Upper lobe of left lung (tissue), 6 donors: ENCODE measurements around the gene RFXAP. TPM values are rescaled to one million over a fixed set of nuclear protein-coding genes. Genes with fewer than 3 reads are reported as not detected.
A peak's percentile ranks its signal among the peaks of the same experiment; 100 is the strongest.

Source experiments
- ATAC-seq, 2 donors: fragments of 200-7000 bp; cut with Tn5 transposase; one replicate each; pipeline ENCODE4 v1.9.1; 2022; ENCODE audit warnings: mild to moderate bottlenecking in 2 of 2, moderate library complexity in 2 of 2; ENCODE audit not compliant: low FRiP score in 2 of 2
- DNase-seq, 2 donors: peaks; one replicate each; pipeline ENCODE4 v3.0.0-alpha.2; 2019 to 2020
- H3K27ac ChIP-seq, 4 donors: fragments of 200-600 bp; sonication (generic); one replicate each; pipeline ENCODE4 v1.5.1; 2016 to 2019
- H3K27me3 ChIP-seq, 4 donors: fragments of 200-600 bp; sonication (generic); one replicate each; pipeline ENCODE4 v1.5.1; 2017 to 2019
- H3K36me3 ChIP-seq, 4 donors: fragments of 200-600 bp; sonication (generic); one replicate each; pipeline ENCODE4 v1.5.1; 2016 to 2019
- H3K4me1 ChIP-seq, 4 donors: fragments of 200-600 bp; sonication (generic); one replicate each; pipeline ENCODE4 v1.5.1; 2018 to 2019
- H3K4me3 ChIP-seq, 4 donors: fragments of 200-600 bp; sonication (generic); one replicate each; pipeline ENCODE4 v1.5.1; 2017 to 2019; ENCODE audit warnings: mild to moderate bottlenecking in 2 of 4, moderate library complexity in 1 of 4
- H3K9me3 ChIP-seq, 4 donors: fragments of 200-600 bp; sonication (generic); one replicate each; pipeline ENCODE4 v1.5.1; 2018 to 2019
- EP300 ChIP-seq, 4 donors: sonication (generic); formaldehyde crosslinking; IDR thresholded peaks; one replicate each; pipeline ENCODE4 v1.5.1; 2017; ENCODE audit warnings: antibody characterized with exemption in 4 of 4, control low read depth in 2 of 4
- POLR2A ChIP-seq, 4 donors: fragments of 450-650 bp; IDR thresholded peaks; one replicate each; pipeline ENCODE4 v1.5.1; 2016 to 2017; ENCODE audit warnings: antibody characterized with exemption in 4 of 4, mild to moderate bottlenecking in 2 of 4
- POLR2AphosphoS5 ChIP-seq, 2 donors: sonication (generic); formaldehyde crosslinking; IDR thresholded peaks; one replicate each; pipeline ENCODE4 v1.5.1; 2017; ENCODE audit warnings: antibody characterized with exemption in 2 of 2
- WGBS, 2 donors: methylation state at CpG; one replicate each; pipeline ENCODE4 v1.1.5; 2017 to 2018; 5-methylcytosine and 5-hydroxymethylcytosine counted together
- total RNA-seq, 6 donors: library from RNA; depleted of rRNA in 4 of 6; stranded (reverse); fragments of >200 nt in 4 of 6; gene quantifications; one replicate each; pipeline versions ENCODE4 v1.1.0 to v1.2.1, GENCODE V29; 2016 to 2021
- TF ChIP-seq, protein P1 (sequence below), 6 experiments: fragments of 450-650 bp in 4 of 6; fragments of 200-600 bp in 2 of 6; sonication (generic) in 2 of 6; IDR thresholded peaks; one replicate each; pipeline ENCODE4 v1.5.1; 2016 to 2019; ENCODE audit warnings: antibody characterized with exemption in 6 of 6
- donor health status: DM: no; HTN: no; CAD: no; lungs with moderate emphysema.
- donor health status: DM: no; HTN: yes; CAD: no; lungs with severe emphysema.

RFXAP gene, protein sequence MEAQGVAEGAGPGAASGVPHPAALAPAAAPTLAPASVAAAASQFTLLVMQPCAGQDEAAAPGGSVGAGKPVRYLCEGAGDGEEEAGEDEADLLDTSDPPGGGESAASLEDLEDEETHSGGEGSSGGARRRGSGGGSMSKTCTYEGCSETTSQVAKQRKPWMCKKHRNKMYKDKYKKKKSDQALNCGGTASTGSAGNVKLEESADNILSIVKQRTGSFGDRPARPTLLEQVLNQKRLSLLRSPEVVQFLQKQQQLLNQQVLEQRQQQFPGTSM
- total RNA-seq, result 10 to 100 TPM in 1 of 6 donors, 1 to 10 TPM in 5; 4.3 to 12.0 (median 6.7) TPM

DNA sequence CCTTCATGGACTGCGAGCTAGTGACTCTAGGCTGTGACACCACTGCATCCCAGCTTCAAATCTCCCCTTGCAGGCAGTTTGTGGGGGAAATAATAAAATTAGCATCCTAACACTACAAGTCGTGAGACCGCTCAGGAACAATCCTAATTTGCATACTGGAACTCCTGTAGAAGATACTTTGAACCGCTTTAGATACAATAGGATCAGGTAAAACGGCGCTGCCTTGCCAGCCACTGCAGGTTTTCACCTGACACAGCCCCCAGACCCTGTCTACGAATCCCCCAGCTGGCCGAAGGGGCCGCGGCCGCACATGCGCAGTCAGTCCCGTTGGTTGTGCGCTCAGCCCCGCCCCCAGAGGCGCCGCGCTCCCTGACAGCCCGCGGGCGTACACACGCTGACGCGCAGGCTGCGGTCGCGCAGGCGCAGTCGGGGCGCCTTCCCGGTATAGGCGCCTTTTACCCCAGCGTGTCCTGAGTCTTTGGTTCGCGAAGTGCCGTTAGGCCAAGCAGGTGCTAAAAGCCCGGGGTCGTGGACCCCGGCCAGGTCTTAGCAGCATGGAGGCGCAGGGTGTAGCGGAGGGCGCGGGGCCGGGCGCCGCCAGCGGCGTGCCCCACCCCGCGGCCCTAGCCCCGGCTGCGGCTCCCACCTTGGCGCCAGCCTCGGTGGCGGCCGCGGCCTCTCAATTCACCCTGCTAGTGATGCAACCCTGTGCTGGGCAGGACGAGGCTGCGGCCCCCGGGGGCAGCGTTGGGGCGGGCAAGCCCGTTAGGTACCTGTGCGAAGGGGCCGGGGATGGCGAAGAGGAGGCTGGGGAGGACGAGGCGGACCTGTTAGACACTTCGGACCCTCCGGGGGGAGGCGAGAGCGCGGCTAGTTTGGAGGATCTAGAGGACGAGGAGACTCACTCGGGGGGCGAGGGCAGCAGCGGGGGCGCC, at the start of gene RFXAP:
Gene RFXAP, plus strand, starts transcription at position 419 of the 935 bp plus-strand sequence. Its CDS starts 136 bp downstream, at position 555.
- Histone ChIP-seq H3K27me3 (no peaks in the 10 kb centered on the region), H3K27ac (peak within 1 kb of the TSS; percentile 62 to 96 (median 79)), H3K4me1 (peaks cover 17 to 43% (median 25%) of the 10 kb centered on the region in 4 donors), H3K36me3 (no peaks in the 10 kb centered on the region), H3K9me3 (no peaks in the 10 kb centered on the region), H3K4me3 (peak within 1 kb of the TSS; percentile 68 to 98 (median 81))
- DNase-seq (peak; percentile 93 to 99), ATAC-seq (peak; percentile 97 to 99)
- TF ChIP-seq POLR2A (IDR thresholded peaks at IDR 0.05), result peak in 3 of 4 donors; percentile 42 to 80 (median 61)
- TF ChIP-seq EP300 (IDR thresholded peaks at IDR 0.05), result no peak
- TF ChIP-seq, protein P1, sequence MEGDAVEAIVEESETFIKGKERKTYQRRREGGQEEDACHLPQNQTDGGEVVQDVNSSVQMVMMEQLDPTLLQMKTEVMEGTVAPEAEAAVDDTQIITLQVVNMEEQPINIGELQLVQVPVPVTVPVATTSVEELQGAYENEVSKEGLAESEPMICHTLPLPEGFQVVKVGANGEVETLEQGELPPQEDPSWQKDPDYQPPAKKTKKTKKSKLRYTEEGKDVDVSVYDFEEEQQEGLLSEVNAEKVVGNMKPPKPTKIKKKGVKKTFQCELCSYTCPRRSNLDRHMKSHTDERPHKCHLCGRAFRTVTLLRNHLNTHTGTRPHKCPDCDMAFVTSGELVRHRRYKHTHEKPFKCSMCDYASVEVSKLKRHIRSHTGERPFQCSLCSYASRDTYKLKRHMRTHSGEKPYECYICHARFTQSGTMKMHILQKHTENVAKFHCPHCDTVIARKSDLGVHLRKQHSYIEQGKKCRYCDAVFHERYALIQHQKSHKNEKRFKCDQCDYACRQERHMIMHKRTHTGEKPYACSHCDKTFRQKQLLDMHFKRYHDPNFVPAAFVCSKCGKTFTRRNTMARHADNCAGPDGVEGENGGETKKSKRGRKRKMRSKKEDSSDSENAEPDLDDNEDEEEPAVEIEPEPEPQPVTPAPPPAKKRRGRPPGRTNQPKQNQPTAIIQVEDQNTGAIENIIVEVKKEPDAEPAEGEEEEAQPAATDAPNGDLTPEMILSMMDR (IDR thresholded peaks at IDR 0.05), result peak in 4 of 6 experiments; percentile 19 to 48 (median 28)
- TF ChIP-seq POLR2AphosphoS5 (IDR thresholded peaks at IDR 0.05), result peak in 1 of 2 donors; percentile 76
- 1 to 6% methylated on average over 9 to 67 of the region's 78 CpGs for WGBS, 2 donors

DNA sequence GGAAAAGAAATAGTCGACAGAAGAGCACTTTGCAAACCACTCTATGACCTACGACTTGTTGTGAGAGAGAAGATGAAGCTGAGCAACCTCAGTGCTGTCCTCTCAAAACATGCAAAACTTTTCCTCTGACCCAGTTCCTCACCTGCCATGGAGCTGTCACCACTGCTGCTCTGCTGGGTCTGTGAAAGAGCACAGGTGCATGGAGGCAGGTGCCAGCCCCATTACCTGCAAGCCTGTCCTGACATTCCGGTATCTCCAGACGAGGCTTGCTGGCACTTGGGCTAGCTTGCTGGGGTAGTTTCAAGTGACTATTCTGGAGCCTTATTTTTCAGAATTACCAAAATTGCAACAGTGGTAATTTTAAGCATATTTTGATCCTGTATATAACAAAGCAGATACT, 49.5 kb upstream of the RFXAP start:
- no peak overlapping the region for H3K4me3 ChIP-seq
- TF ChIP-seq POLR2AphosphoS5 (IDR thresholded peaks at IDR 0.05) (no peak), EP300 (IDR thresholded peaks at IDR 0.05) (no peak), POLR2A (IDR thresholded peaks at IDR 0.05) (no peak)
- TF ChIP-seq, protein P1 (IDR thresholded peaks at IDR 0.05), result no peak
- H3K27me3 ChIP-seq, result no peaks in the 10 kb centered on the region
- H3K36me3 ChIP-seq, result no peaks in the 10 kb centered on the region
- WGBS, 2 donors, result 82 to 87% methylated on average over 4 of the region's 4 CpGs
- H3K9me3 ChIP-seq, result peaks cover 0 to 6% (median 0%) of the 10 kb centered on the region in 4 donors
- DNase-seq (no peak), ATAC-seq (no peak)
- no peaks in the 10 kb centered on the region for H3K4me1 ChIP-seq
- no peak overlapping the region for H3K27ac ChIP-seq

DNA sequence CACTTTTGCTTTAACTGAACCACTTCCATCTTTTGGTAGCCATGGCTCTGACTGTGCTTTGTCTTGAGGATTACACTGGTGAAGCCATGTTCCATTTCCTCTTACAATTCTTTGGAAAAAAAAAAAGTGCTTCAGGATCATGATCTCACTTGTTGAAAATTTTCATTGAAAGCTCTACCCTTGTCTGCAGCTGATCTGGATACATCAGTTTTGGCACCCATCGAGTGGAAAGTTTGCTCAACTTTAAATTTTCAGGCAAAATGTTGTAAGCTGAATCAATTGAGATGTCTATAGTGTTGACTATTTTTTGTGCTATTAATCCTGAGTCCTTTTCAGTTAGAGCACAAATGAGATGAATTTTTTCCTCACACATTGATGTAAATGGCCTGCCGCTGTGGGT, 48.3 kb upstream of the RFXAP start:
- 85 to 87% methylated on average over 2 of the region's 2 CpGs for WGBS, 2 donors
- ATAC-seq (no peak), DNase-seq (no peak)
- H3K9me3 ChIP-seq, result peaks cover 0 to 6% (median 0%) of the 10 kb centered on the region in 4 donors
- TF ChIP-seq EP300 (IDR thresholded peaks at IDR 0.05) (no peak), POLR2AphosphoS5 (IDR thresholded peaks at IDR 0.05) (no peak), POLR2A (IDR thresholded peaks at IDR 0.05) (no peak)
- TF ChIP-seq, protein P1 (IDR thresholded peaks at IDR 0.05), result no peak
- H3K27ac ChIP-seq, result no peak overlapping the region
- H3K4me1 ChIP-seq, result no peaks in the 10 kb centered on the region
- H3K36me3 ChIP-seq, result no peaks in the 10 kb centered on the region
- no peaks in the 10 kb centered on the region for H3K27me3 ChIP-seq
- H3K4me3 ChIP-seq, result no peak overlapping the region

DNA sequence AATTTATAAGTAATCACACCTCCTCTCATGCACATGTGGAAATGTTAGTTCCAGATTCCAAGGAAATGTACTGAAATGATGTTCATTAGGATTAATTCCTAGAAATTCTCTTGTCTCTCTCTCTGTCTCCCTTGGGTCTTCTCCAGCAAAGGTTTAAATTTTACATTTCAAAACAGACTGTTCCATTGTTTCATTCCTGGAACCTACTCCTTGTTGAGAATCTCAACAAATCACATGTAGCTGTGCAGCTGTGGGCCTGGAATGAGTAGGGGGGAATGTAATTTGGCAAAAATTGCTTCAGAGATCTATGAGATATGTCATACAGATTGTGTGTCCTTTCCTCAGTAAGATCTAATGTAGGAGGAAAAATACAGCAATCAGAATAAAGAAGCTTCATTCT, 46.2 kb upstream of the RFXAP start:
- DNase-seq (no peak), ATAC-seq (no peak)
- TF ChIP-seq, protein P1 (IDR thresholded peaks at IDR 0.05), result no peak
- Histone ChIP-seq H3K27me3 (no peaks in the 10 kb centered on the region), H3K27ac (no peak overlapping the region), H3K9me3 (no peaks in the 10 kb centered on the region), H3K36me3 (no peaks in the 10 kb centered on the region), H3K4me3 (no peak overlapping the region), H3K4me1 (no peaks in the 10 kb centered on the region)
